Measurements from ENCODE around the gene LYPD5.
A peak's percentile ranks its signal among the peaks of the same experiment; 100 is the strongest.
"Not testable (repeated sequence)": the region's sequence is repeated elsewhere in the genome, so short reads cannot be mapped to it uniquely, and the experiment has no call there.

The LYPD5 gene, protein sequence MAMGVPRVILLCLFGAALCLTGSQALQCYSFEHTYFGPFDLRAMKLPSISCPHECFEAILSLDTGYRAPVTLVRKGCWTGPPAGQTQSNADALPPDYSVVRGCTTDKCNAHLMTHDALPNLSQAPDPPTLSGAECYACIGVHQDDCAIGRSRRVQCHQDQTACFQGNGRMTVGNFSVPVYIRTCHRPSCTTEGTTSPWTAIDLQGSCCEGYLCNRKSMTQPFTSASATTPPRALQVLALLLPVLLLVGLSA

DNA sequence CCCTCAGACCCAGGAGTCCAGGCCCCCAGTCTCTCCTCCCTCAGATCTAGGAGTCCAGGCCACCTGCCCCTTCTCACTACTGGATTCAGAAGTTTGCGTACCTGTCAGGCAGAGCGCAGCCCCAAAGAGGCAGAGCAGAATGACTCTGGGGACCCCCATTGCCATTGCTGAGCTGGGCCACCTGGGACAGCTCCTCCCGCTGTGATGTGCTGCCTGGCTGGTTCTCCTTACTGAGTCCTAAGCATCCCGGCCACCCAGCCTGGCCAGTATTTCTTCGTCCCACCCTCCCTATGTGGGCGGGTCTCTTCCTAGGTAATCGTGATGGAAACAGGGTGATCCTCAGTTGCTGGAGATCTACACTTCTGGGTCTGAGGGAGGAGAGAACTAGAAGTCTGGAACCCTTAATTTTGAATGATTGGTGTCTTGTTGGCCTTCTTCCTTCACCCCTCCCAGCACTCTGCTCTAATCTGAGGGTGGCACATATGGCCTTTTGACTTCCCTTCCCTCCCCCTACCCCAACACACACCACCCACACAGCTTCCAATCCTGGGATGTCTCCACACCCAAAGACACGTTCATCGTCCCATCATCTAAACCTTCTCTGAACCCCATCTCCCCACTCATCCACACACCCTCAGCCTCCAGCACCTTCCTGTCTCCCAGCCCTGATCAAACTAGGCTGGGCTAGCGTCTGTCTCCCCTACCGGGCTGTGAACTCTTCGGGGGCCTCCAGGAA is at the start of gene LYPD5:
Gene LYPD5, minus strand, starts transcription at position 232 of the 736 bp plus-strand sequence. Its CDS starts 67 bp downstream, at position 165.
- no peak for DNase-seq

DNA sequence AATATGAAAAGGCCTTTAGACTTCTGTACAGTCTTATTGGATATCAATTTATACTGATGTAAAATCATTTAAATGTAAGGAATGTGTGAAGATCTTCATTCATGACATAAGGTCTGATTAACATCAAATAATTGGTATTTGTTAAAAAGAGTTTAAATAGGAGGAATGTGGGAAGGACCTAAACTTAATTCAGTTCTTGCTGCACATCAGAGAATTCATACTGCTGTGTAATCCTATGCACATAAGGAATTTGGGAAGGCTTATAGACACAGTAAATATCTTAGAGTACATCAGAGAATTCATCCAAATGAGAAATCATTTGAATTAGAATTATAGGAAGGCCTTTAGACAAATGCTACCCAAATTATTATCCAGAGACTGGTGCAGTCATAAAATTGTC is 46.6 kb upstream of the LYPD5 start:
- DNase-seq, result no peak

DNA sequence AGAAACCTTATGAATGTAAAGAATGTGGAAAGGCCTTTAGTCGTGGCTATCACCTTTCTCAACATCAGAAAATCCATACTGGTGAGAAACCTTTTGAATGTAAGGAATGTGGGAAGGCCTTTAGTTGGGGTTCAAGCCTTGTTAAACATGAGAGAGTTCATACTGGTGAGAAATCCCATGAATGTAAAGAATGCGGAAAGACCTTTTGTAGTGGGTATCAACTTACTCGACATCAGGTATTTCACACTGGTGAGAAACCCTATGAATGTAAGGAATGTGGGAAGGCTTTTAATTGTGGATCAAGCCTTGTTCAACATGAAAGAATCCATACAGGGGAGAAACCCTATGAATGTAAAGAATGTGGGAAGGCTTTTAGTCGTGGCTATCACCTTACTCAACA is 45.6 kb upstream of the LYPD5 start:
- DNase-seq, result no peak

DNA sequence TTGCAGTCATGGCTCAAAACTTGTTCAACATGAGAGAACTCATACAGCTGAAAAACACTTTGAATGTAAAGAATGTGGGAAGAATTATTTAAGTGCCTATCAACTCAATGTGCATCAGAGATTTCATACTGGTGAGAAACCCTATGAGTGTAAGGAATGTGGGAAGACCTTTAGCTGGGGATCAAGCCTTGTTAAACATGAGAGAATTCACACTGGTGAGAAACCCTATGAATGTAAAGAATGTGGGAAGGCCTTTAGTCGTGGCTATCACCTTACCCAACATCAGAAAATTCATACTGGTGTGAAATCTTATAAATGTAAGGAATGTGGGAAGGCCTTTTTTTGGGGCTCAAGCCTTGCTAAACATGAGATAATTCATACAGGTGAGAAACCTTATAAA is 45.0 kb upstream of the LYPD5 start:
- no peak for DNase-seq

DNA sequence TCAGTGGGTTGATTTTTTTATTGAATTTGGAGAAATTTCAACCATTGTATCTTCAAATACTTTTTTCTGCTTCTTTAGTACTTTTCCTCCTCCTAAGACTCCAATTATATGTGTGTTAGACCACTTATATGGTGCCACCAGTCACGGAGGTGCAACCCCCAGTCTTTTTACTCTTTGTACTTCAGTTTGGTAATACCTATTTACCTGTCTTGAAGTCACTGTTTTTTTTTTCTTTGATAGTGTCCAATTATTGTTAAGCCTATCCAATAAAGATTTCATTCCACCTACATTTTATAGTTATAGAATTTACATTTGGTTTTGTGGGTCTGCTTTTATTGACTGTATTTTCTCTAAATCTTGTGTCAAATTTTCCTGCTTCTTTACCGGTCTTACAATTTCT is 39.8 kb upstream of the LYPD5 start:
- no peak for DNase-seq

DNA sequence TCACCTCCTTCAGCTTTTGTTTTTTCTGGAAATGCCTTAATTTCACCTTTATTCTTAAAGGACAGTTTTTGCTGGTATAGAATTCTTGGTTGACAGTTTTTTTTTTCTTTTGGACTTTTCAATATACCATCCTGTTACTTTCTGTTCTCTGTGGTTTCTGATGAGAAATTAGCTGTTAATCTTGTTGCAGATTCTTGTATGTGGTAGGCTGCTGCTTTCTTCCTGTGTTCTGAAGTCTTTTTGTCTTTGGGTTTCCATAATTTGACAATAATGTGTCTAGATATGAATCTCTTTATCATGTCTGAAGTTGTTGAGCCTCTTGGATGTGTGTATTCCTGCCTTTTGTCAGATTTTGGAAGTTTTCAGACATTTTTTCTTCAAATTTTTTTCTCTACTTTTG is 36.9 kb upstream of the LYPD5 start:
- no peak for DNase-seq

DNA sequence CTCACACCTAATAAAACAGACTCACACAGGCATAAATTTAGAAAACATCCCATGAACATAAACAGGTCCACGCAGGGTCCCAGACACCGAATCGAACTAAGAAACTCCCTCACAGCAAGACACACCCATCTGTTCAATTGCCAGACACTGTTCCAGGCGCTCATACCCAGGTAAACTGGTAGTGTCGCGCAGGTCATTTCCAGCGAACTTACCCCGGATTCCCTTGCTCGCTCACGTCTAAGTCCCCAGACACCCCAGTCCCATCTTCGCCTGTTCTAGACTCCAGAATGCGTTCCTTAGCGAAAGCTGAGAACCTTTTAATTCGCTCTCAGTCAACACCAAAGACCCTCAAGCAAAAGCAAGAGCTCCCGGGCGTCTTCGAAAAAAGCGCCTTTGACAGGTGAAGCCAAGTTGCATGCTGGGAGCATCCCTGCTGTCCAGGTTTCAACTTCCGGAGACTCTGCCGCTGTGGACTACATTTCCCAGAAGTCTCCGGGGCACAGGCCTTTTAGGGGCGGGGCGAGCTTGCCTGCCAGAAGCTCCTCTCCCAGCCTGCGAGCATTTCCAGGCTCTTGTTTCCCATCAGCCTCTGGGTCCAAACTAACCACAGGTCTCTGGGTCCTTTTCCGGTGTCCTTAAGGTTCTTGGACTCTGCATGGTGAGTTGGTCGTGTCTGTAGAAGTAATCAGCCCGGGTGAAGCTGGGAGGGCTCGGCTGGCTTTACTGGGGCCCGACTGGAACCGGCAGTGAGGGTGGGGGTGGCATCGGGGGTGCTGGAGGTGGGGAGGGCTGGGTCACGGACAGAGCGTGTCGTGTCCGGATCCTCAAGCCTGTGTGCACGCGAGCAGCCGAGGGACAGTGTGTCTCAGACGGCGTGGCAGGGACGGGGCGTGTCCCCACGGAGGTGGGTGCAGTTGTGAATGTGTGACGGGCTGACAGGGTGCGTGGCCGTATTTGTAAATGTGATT is 24.8 kb upstream of the LYPD5 start, which contains the start of gene ZNF283:
Gene ZNF283, plus strand, starts transcription at position 535 of the 968 bp plus-strand sequence. CDS start 6,184 bp downstream, outside the sequence.
- peak; percentile 90 for DNase-seq

DNA sequence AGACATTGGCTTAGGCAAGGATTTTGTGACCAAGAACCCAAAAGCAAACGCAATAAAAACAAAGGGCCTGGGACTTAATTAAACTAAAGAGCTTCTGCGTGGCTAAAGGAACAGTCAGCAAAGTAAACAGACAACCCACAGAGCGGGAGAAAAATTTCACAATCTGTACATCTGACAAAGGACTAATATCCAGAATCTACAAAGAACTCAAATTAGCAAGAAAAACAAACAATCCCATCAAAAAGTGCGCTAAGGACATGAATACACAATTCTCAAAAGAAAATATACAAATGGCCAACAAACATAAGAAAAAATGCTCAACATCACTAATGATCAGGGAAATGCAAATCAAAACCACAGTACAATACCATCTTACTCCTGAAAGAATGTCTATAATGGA is 22.3 kb upstream of the LYPD5 start:
- DNase-seq, result not testable (repeated sequence)

DNA sequence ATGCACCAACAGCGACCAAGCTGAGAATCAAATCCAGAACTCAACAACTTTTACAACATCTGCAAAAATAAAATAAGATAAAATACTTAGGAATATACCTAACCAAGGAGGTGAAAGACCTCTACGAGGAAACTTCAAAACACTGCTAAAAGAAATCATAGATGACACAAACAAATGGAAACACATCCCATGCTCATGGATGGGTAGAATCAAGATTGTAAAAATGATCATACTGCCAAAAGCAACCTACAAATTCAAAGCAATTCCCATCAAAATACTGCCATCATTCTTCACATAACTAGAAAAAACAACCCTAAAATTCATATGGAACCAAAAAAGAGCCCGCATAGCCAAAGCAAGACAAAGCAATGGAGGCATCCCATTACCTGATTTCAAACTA is 21.6 kb upstream of the LYPD5 start:
- DNase-seq, result not testable (repeated sequence)

DNA sequence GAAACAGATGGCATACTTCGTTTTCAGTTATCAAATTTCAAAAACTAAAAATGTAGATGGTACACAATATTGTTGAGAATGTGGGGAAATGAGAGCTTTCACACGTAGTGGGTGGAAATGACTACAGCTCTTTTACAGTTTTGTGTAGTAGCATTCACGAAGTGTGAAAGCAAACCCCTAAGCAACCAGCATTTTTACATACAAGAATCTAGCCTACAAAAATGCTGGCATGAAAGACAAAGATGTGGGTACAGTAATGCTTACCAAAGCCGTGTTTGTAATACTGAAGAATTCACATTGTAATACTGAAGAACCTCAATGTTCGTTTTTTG is 18.6 kb upstream of the LYPD5 start:
- no peak for DNase-seq

DNA sequence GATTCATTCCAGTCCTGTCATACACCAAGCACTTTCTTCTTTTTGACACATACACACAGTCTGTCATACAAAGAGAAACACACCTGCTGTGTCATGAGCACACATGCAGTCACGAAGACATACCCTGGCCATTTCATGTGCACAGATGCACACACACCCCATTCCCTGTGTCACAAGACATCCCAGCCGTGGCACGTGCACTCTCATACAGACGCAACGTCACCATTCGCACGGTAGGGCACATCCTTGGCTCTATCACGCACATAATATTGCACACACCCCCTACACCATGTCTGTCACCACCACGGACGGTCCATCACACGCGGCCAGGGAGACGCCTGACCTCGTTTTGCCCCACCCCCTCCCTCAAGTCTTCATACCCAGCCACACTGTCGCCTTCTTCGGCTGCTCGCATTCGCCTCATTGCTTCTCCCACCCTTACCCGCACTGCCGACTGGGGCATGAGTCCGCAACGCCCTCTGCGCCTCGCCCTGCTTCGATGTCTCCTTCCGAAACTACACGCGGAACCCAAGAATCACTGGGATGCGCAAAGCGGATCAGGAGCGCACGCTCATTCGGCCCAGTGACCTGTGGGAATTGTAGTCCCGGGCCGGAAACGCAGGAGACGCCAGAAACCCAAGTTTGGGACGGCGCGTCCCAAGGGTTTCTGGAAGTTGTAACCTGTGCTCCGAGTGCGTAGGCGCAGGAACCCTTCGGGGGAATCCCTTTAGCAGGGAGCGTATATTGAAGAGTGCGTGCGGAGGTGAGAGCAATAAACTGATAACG is 18.0 kb upstream of the LYPD5 start:
- peak; percentile 26 for DNase-seq

DNA sequence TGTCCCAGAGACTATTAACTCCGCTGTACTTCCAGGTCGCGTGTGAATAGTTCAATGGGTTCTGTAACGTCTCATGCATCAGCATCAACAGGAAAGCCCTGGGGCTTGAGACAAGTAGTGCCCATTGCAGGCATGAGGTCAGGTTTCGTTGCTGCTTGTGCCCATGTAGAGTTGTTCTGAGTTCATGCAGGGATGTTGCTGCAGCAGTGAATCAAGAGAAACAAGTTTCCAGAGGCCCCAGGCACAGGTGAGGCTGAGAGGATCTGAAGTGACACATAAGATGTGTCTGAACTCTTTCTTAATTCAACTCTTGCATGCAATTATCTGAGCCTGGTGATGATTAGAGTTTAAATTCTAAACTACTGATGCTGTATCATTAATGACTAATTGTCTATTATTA is 16.3 kb upstream of the LYPD5 start:
- no peak for DNase-seq

DNA sequence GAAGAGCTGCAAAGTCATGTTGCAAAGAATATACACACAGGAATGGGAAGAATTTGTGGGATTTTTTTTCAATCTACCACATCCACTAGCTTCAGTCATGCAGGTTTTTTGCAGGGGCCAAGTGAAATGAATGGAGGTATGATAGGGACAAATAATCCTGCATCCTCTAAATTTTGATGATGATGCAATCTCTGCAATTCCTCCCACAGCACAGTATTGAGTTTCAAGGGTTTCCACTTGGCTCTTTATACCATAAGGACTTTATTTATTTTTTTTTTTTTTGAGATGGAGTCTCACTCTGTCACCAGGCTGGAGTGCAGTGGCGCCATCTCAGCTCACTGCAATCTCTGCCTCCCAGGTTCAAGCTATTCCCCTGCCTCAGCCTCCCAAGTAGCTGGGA is 15.2 kb upstream of the LYPD5 start:
- DNase-seq, result not testable (repeated sequence)

DNA sequence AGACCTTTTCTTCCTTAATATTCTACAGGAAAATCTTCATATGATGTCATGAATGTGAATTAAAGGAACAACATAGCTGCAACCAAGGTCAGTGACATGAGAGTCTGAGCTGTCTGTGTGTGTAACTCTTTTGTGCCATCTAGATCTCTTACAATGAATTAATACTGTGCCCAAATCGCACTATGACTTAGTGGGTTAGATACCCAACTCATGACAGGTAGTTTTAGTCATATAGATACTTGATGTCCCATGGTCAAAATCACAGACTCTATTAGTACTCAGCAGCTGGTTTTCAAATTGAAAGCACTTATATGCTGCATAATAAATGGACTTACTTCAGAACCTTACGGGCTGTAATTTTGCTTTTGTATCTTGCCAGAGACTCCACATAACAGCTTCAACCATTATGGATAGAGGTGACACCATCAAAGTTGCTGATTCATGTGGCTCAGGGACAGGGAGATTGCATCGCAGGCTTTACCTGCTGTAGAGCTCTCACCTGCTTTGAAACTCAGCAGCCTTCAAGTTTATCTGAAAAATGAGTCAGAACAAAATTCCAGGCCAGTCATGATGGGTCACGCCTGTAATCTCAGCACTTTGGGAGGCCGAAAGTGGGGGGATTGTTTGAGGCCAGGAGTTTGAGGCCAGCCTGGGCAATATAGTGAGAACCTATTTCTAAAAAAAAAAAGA is 12.6 kb upstream of the LYPD5 start:
- no peak for DNase-seq

DNA sequence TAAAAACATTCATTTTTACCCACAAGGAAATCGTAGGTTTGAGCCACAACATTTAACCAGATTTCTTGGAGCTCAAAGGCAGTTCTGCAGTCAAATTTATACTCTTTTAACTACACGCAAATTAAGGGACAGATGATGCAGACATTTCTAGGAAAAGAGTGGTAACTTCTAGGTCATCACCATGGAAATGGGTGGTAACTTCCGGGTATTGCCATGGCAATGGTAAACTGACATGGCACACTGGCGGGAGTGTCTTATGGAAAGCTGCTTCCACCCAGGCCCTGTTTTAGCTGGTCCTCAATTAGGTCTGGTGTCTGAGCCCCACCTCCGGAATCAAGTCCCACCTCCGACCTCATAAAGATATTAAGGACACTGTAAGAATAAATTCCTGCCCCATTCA is 10.4 kb upstream of the LYPD5 start:
- peak; percentile 30 for DNase-seq

DNA sequence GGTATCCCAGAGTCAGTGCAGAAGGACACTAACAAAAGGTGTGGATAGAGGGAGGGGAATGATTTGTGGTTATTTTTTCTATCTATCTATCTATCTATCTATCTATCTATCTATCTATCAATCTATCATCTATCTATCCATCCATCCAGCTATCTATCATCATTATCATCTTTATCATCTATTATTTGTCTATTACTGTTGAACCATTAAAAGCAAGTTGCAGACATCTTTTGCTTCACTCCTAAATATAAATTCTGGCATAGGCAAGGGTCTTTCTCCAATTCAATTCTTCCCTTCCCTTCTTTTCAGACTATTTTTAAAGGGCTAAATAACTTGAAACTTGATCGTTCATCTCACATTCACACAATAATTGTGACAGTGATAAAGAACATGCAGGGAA is 10.0 kb upstream of the LYPD5 start:
- no peak for DNase-seq

DNA sequence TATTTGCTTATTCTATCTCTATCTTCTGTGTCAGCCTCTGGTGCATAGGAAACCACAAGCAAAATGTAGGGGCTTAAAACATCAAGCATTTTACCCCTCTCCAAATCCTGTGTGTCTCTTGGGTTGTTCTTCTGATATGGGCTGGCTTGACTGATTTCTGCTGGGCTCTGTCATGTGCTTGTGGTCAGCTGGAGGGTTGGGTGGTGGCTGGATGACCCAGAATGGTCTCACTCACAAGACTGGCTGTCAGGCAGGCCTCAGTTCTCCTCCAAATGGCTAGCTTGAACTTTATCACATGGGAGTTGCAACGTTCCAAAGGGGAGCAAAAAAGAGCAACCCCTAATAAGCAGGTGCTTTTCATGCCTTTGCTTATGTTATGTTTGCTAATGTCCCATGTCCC is 9.6 kb upstream of the LYPD5 start:
- no peak for DNase-seq

DNA sequence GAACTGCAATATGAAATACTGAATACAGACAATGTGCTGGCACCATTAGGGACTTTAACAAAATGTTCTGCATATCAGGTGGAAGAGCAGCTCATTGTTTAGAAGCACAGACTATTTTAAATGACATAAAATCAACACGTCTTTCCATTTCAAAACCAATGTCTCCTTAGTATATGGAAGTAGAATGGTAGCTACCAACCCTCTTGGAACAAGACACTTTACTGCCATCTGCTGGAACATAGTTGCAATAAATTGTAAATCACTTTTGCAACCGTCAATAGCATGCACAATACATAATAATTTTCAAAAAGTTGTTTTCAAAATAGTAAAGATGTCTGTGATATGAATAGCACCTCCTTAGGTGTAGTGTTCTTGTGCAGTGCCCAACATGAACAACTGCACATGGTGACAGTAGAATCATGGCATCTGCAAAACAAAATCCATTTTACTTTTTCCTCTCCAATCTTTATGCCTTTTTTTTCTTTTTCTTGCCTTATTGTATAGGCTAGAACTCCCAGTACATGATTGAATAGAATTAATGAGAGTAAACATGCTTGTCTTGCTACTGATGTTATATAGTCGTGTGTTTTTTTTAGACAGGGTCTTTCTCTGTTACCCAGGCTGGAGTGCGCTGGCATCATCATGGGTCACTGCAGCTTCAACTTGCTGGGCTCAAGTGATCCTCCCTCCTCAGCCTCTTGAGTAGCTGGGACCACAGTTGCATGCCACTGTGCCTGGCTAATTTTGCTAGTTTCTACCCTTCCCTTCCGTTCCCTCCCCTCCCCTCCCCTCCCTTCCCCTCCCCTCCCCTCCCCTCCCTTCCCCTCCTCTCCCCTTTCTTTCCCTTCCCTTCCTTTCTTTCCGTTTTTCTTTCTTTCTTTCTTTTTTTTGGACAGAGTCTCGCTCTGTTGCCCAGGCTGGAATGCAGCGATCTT is 7.8 kb upstream of the LYPD5 start:
- peak; percentile 69 for DNase-seq

DNA sequence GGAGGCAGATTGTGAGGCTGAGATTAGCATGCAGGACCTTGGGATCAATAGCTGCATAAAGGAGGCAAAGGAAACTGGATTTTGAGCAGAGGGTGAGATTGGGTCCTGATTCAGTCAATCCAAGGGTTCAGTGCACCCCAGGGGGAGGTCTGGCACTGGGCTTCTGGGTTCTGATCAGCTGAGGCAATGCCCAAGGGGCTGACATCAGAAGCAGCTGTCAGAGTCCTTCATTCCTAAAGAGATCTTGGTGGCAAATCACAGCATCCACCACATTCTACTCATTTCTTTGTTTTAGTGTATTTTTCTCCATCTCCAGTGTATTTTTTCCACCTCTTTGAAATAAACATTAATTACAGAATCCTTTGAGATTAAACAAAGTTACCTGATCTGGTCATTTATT is 5.4 kb upstream of the LYPD5 start:
- no peak for DNase-seq

DNA sequence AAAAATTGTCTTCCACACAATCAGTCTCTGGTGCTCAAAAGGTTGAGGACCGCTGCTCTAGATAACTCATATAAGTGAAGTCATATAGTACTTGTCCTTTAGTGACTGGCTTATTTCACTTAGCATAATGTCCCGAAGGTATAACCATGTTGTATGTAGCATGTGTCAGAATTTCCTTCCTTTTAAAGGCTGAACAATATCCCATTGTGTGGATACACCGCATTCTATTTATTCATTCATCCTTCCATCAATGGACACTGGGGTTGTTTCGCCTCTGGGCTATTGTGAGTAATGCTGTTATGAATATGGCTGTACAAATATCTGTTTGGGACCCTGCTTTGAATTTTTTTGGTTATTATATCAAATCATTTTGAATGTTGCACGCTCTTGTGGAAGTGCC is 4.6 kb upstream of the LYPD5 start:
- no peak for DNase-seq

DNA sequence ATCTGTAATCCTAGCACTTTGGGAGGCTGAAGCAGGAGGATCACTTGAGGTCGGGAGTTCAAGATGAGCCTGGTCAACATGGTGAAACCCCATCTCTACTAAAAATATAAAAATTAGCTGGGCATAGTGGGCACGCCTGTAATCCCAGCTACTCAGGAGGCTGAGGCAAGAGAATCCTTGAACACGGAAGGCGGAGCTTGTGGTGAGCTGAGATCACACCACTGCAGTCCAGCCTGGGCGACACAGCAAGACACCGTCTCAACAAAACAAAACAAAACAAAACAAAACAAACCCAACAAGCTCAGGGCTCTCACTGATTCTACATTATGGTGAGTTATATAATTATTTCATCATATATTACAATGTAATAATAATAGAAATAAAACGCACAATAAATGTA is 4.2 kb upstream of the LYPD5 start:
- not testable (repeated sequence) for DNase-seq

All from CD4-positive, alpha-beta T cell treated with Interleukin-17A for 1 hour (primary cell).